ENCODE data around the gene HYLS1.

- TF ChIP-seq CTCF (IDR thresholded peaks at IDR 0.05) (no peak), POLR2AphosphoS5 (IDR thresholded peaks at IDR 0.05) (no peak), POLR2A (IDR thresholded peaks at IDR 0.05) (no peak), EP300 (IDR thresholded peaks at IDR 0.05) (no peak)
Measured at GRCh38 chr11:125903711-125904659, 16.5 kb downstream of the HYLS1 start, which contains the start of gene DDX25.
